ENCODE measurements around the gene DCC.

DNA sequence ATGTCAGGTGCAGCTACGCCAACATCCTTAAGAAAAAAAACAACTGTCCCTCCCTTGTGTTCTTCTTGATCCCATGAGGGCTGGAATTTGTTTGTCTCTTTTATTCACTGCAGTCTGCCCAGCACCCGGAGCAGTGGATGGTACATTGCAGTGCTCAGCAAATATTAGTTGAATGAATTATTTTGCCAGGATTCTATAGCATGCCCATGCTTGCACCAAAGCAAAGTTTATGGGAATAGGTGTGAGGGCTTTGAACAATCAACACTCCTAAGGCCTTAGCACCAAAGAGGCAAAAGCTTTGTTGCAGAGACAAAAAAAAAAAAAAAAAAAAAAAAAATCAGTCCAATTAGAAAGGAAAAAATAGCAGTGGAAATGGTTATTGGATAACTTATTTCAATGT, 28.7 kb upstream of the DCC start:
- TF ChIP-seq, protein P1, sequence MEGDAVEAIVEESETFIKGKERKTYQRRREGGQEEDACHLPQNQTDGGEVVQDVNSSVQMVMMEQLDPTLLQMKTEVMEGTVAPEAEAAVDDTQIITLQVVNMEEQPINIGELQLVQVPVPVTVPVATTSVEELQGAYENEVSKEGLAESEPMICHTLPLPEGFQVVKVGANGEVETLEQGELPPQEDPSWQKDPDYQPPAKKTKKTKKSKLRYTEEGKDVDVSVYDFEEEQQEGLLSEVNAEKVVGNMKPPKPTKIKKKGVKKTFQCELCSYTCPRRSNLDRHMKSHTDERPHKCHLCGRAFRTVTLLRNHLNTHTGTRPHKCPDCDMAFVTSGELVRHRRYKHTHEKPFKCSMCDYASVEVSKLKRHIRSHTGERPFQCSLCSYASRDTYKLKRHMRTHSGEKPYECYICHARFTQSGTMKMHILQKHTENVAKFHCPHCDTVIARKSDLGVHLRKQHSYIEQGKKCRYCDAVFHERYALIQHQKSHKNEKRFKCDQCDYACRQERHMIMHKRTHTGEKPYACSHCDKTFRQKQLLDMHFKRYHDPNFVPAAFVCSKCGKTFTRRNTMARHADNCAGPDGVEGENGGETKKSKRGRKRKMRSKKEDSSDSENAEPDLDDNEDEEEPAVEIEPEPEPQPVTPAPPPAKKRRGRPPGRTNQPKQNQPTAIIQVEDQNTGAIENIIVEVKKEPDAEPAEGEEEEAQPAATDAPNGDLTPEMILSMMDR (IDR thresholded peaks at IDR 0.05): no peak
- TF ChIP-seq MAZ (IDR thresholded peaks at IDR 0.05; ENCODE audit: borderline replicate concordance, low read depth, low read length) (no peak), POLR2A (IDR thresholded peaks at IDR 0.05; ENCODE audit: low read length) (no peak), HDAC2 (IDR thresholded peaks at IDR 0.05) (no peak), JUN (IDR thresholded peaks at IDR 0.05) (no peak), CHD2 (IDR thresholded peaks at IDR 0.05; ENCODE audit: low read length, partially characterized antibody) (no peak), BHLHE40 (IDR thresholded peaks at IDR 0.05; ENCODE audit: low read depth, low read length) (no peak), NPAS2 (CRISPR knock-in tag; IDR thresholded peaks at IDR 0.05; ENCODE audit: borderline replicate concordance) (no peak), EP300 (IDR thresholded peaks at IDR 0.05) (no peak), RNF2 (IDR thresholded peaks at IDR 0.05; ENCODE audit: borderline replicate concordance, low read depth) (no peak)
- TF ChIP-seq, protein P2, sequence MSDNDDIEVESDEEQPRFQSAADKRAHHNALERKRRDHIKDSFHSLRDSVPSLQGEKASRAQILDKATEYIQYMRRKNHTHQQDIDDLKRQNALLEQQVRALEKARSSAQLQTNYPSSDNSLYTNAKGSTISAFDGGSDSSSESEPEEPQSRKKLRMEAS (IDR thresholded peaks at IDR 0.05): no peak
- TF ChIP-seq, protein P3, sequence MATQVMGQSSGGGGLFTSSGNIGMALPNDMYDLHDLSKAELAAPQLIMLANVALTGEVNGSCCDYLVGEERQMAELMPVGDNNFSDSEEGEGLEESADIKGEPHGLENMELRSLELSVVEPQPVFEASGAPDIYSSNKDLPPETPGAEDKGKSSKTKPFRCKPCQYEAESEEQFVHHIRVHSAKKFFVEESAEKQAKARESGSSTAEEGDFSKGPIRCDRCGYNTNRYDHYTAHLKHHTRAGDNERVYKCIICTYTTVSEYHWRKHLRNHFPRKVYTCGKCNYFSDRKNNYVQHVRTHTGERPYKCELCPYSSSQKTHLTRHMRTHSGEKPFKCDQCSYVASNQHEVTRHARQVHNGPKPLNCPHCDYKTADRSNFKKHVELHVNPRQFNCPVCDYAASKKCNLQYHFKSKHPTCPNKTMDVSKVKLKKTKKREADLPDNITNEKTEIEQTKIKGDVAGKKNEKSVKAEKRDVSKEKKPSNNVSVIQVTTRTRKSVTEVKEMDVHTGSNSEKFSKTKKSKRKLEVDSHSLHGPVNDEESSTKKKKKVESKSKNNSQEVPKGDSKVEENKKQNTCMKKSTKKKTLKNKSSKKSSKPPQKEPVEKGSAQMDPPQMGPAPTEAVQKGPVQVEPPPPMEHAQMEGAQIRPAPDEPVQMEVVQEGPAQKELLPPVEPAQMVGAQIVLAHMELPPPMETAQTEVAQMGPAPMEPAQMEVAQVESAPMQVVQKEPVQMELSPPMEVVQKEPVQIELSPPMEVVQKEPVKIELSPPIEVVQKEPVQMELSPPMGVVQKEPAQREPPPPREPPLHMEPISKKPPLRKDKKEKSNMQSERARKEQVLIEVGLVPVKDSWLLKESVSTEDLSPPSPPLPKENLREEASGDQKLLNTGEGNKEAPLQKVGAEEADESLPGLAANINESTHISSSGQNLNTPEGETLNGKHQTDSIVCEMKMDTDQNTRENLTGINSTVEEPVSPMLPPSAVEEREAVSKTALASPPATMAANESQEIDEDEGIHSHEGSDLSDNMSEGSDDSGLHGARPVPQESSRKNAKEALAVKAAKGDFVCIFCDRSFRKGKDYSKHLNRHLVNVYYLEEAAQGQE (IDR thresholded peaks at IDR 0.05): no peak
- TF ChIP-seq, protein P4, sequence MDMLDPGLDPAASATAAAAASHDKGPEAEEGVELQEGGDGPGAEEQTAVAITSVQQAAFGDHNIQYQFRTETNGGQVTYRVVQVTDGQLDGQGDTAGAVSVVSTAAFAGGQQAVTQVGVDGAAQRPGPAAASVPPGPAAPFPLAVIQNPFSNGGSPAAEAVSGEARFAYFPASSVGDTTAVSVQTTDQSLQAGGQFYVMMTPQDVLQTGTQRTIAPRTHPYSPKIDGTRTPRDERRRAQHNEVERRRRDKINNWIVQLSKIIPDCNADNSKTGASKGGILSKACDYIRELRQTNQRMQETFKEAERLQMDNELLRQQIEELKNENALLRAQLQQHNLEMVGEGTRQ (IDR thresholded peaks at IDR 0.05): no peak
- TF ChIP-seq, protein P5, sequence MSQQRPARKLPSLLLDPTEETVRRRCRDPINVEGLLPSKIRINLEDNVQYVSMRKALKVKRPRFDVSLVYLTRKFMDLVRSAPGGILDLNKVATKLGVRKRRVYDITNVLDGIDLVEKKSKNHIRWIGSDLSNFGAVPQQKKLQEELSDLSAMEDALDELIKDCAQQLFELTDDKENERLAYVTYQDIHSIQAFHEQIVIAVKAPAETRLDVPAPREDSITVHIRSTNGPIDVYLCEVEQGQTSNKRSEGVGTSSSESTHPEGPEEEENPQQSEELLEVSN (IDR thresholded peaks at IDR 0.05; ENCODE audit: borderline replicate concordance, low read depth): no peak

All from A549 (cell line).